Breast epithelium (tissue), 4 donors: ENCODE data around the gene VEGFB. TPM values are rescaled to one million over a fixed set of nuclear protein-coding genes. Genes with fewer than 3 reads are reported as not detected.
A peak's percentile ranks its signal among the peaks of the same experiment; 100 is the strongest.

ENCODE experiments used
- DNase-seq, 2 donors: peaks; one replicate each; pipeline ENCODE4 v3.0.0-alpha.2; 2019; ENCODE audit warnings: low spot score in 2 of 2
- H3K27ac ChIP-seq, 2 donors: fragments of 200-600 bp; sonication (generic) in 1 of 2; one replicate each; pipeline ENCODE4 v1.5.1; 2016 to 2019; ENCODE audit warnings: mild to moderate bottlenecking in 1 of 2
- H3K27me3 ChIP-seq, 2 donors: fragments of 200-600 bp; sonication (generic) in 1 of 2; one replicate each; pipeline versions ENCODE4 v1.5.1 to v1.6.0; 2017 to 2019; ENCODE audit warnings: control low read depth in 1 of 2, mild to moderate bottlenecking in 1 of 2
- H3K36me3 ChIP-seq: fragments of 200-600 bp; one replicate; pipeline ENCODE4 v1.5.1; 2019
- H3K4me1 ChIP-seq, 2 donors: fragments of 200-600 bp; sonication (generic); one replicate each; pipeline ENCODE4 v1.5.1; 2016 to 2019; ENCODE audit warnings: control low read depth in 1 of 2
- H3K4me3 ChIP-seq, 3 donors: fragments of 200-600 bp; sonication (generic); 1 replicate in 2 of 3; 2 replicates in 1 of 3; pipeline ENCODE4 v1.5.1; 2016 to 2019; ENCODE audit warnings: mild to moderate bottlenecking in 3 of 3, moderate library complexity in 2 of 3
- H3K9me3 ChIP-seq, 2 donors: fragments of 200-600 bp; sonication (generic) in 1 of 2; one replicate each; pipeline ENCODE4 v1.5.1; 2016 to 2019; ENCODE audit warnings: control low read depth in 1 of 2
- POLR2A ChIP-seq: fragments of 450-650 bp; IDR thresholded peaks from one replicate; pipeline ENCODE4 v1.6.1; 2016; ENCODE audit warnings: antibody characterized with exemption, mild to moderate bottlenecking, moderate library complexity
- POLR2AphosphoS5 ChIP-seq, 3 donors: sonication (generic); formaldehyde crosslinking; IDR thresholded peaks; one replicate each; pipeline ENCODE4 v1.6.1; 2017; ENCODE audit warnings: antibody characterized with exemption in 3 of 3
- intact Hi-C: fragments of 100-400 bp; cut with DNase I; formaldehyde crosslinking; loops from one replicate; pipeline ENCODE4 v1.15.1; 2023; ENCODE audit warnings: low total_unique reads
- total RNA-seq, 3 donors: library from RNA; depleted of rRNA; stranded (reverse); fragments of >200 nt; gene quantifications; one replicate each; pipeline ENCODE4 v1.1.0, GENCODE V29; 2016
- TF ChIP-seq, protein P1 (sequence below), 3 donors: fragments of 450-650 bp; IDR thresholded peaks; one replicate each; pipeline ENCODE4 v1.5.1; 2016 to 2017; ENCODE audit warnings: antibody characterized with exemption in 3 of 3, mild to moderate bottlenecking in 3 of 3, moderate library complexity in 3 of 3

VEGFB gene
- 100 to 1,000 TPM in 1 of 3 donors, 10 to 100 TPM in 2; 45.1 to 223 (median 53.4) TPM for total RNA-seq

DNA sequence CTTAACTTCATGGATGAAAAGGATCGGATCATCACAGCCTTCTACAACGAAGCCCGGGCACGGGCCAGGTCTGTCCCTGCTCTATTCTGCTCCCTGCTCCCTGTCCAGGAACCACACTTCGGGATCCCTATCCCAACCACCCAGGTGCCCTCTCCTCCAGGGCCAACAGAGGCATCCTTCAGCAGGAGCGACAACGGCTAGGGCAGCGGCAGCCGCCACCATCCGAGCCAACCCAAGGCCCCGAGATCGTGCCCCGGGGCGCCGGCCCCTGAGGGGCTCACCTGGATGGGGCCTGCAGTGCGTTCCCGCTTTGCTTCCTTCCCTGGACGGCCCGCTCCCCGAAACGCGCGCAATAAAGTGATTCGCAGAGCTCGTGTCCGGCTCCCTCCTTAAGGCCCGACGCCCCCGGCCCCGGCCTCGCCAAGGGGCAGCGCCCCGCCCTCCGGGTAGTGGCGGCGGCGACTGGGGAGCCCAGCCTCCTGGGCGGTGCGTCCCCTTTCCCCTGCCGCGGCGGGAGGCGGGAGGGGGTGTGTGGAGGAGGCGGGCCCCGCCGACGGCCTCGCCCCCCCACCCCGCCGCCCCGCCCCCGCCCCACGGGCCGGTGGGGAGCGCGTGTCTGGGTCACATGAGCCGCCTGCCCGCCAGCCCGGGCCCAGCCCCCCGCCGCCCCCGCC is at the start of gene VEGFB:
TSS of gene VEGFB (plus strand) at position 672 of the 674 bp plus-strand sequence. CDS start 250 bp downstream, outside the sequence.
- Histone ChIP-seq H3K4me1 (peaks cover 8 to 16% of the 10 kb centered on the region in 2 donors), H3K27me3 (no peaks in the 10 kb centered on the region), H3K27ac (peak within 1 kb of the TSS; percentile 78 to 94), H3K4me3 (peak within 1 kb of the TSS; percentile 71 to 96 (median 75)), H3K9me3 (no peaks in the 10 kb centered on the region), H3K36me3 (no peaks in the 10 kb centered on the region)
- TF ChIP-seq, protein P1, sequence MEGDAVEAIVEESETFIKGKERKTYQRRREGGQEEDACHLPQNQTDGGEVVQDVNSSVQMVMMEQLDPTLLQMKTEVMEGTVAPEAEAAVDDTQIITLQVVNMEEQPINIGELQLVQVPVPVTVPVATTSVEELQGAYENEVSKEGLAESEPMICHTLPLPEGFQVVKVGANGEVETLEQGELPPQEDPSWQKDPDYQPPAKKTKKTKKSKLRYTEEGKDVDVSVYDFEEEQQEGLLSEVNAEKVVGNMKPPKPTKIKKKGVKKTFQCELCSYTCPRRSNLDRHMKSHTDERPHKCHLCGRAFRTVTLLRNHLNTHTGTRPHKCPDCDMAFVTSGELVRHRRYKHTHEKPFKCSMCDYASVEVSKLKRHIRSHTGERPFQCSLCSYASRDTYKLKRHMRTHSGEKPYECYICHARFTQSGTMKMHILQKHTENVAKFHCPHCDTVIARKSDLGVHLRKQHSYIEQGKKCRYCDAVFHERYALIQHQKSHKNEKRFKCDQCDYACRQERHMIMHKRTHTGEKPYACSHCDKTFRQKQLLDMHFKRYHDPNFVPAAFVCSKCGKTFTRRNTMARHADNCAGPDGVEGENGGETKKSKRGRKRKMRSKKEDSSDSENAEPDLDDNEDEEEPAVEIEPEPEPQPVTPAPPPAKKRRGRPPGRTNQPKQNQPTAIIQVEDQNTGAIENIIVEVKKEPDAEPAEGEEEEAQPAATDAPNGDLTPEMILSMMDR (IDR thresholded peaks at IDR 0.05), result no peak
- TF ChIP-seq POLR2AphosphoS5 (IDR thresholded peaks at IDR 0.05), result peak in 2 of 3 donors; percentile 20 to 32
- TF ChIP-seq POLR2A, result peak; percentile 24
- DNase-seq, result no peak
- intact Hi-C loops, result no loop called here

DNA sequence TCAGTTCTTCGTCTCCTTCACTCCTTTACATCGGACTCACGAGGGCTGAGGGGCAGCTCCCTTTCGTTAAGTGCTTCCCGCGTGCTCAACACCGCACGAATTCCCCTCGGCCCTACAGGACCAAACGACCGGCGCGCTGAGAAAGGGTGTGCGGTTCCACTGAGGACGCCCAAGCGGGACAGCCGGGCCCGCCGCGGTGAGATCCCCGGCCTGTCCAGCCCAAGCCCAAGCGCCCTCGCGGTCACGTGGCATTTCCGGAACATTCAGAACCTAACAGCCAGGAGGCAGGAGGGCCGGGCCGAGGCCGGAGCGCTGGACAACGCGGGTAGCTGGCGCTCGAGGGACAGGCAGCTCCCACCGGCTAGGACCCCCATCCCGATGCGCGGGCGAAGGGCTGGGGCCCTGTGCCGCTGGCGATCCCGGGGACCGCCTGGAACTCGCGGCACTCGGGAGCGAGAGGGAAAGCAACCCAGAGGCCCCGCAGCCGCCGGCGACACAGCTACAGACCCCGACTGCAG is 49.1 kb upstream of the VEGFB start:
- no peaks in the 10 kb centered on the region for H3K4me1 ChIP-seq
- H3K36me3 ChIP-seq, result no peaks in the 10 kb centered on the region
- peak overlapping the region; percentile 79 to 93 for H3K27ac ChIP-seq
- peak; percentile 71 to 81 for DNase-seq
- H3K4me3 ChIP-seq, result peak overlapping the region in 2 of 3 donors; percentile 61 to 77
- no peaks in the 10 kb centered on the region for H3K9me3 ChIP-seq
- intact Hi-C loops, result no loop called here
- TF ChIP-seq POLR2A (peak; percentile 92), POLR2AphosphoS5 (IDR thresholded peaks at IDR 0.05) (peak; percentile 70 to 92 (median 82))
- TF ChIP-seq, protein P1 (IDR thresholded peaks at IDR 0.05), result peak in 1 of 3 donors; percentile 36
- H3K27me3 ChIP-seq, result no peaks in the 10 kb centered on the region

- H3K4me1 ChIP-seq, result no peaks in the 10 kb centered on the region
- peak within 1 kb of the TSS; percentile 79 to 93 for H3K27ac ChIP-seq
- peak; percentile 100 for DNase-seq
- H3K4me3 ChIP-seq, result peak within 1 kb of the TSS in 2 of 3 donors; percentile 61 to 77
- TF ChIP-seq, protein P1 (IDR thresholded peaks at IDR 0.05), result peak; percentile 33 to 59 (median 44)
- TF ChIP-seq POLR2A (no peak), POLR2AphosphoS5 (IDR thresholded peaks at IDR 0.05) (peak; percentile 12 to 85 (median 73))
- no peaks in the 10 kb centered on the region for H3K9me3 ChIP-seq
- H3K36me3 ChIP-seq, result no peaks in the 10 kb centered on the region
- H3K27me3 ChIP-seq, result no peaks in the 10 kb centered on the region
- intact Hi-C loops, result no loop called here
Observed at GRCh38 chr11:64185693-64186491, 48.5 kb upstream of the VEGFB start, which contains the start of gene STIP1. STIP1 (plus strand) TSS chr11:64186171; CDS start chr11:64186262, 91 bp downstream.

DNA sequence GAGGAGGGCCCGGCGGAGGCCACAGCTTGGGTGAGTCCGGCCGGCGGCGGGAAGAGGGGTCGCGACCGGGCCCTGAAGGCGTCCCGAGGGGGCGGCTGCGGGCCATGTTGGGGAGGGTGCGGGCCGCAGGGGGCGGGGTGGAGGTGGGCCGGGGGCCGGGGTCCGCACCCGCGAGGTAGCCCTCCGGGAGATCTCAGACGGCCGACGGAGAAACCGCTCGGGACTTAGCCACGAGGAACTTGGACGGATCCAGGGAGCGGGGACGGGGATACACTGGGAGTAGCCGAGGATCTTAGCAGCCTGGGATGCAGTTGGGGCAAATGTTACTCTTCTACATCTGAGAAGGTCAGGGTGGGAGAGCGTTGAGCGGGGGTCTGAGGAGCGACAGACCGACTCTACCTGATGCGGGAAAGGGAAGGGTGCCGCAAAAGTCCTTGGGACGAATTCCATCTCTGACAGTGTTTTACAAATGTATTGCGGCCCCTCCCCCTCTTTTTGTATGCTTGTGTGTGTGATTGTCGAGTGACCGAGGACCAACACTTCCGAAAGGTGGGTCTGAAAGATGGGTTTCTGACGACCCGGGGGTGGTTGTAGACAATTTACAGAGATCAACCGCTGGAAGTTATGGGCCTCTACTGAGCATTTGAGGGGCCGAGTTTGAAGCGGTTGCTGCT is 47.8 kb upstream of the VEGFB start:
- Histone ChIP-seq H3K36me3 (no peaks in the 10 kb centered on the region), H3K27me3 (no peaks in the 10 kb centered on the region), H3K9me3 (no peaks in the 10 kb centered on the region), H3K4me1 (no peaks in the 10 kb centered on the region), H3K27ac (peak overlapping the region in 1 of 2 donors; percentile 92), H3K4me3 (no peak overlapping the region)
- no peak for TF ChIP-seq POLR2AphosphoS5 (IDR thresholded peaks at IDR 0.05)
- TF ChIP-seq POLR2A, result no peak
- TF ChIP-seq, protein P1 (IDR thresholded peaks at IDR 0.05), result no peak
- intact Hi-C loops, result no loop called here
- DNase-seq, result no peak
